Panc1 (cell line): ENCODE results near the gene KIAA1671. TPM values are rescaled to one million over a fixed set of nuclear protein-coding genes. Genes with fewer than 3 reads are reported as not detected.

ENCODE experiments used
- ATAC-seq: fragments of 200-7000 bp; cut with Tn5 transposase; 2 replicates; pipeline ENCODE4 v1.9.1; 2020; ENCODE audit warnings: mild to moderate bottlenecking, moderate library complexity
- BruUV-seq: library from RNA; stranded (reverse); fragments of 400-500 nt; replicated peaks from 2 replicates; lab custom pipeline; 2021; lab: Mats Ljungman, UMichigan
- CTCF ChIA-PET: fragments of 300-600 bp; sonication (Branson Sonifier 250); formaldehyde crosslinking; loops from one replicate; lab custom pipeline; 2022; ENCODE audit warnings: antibody characterized with exemption; lab: Charles Lee
- POLR2A ChIA-PET: fragments of 300-600 bp; sonication (Branson Sonifier 250); formaldehyde crosslinking; loops from one replicate; lab custom pipeline; 2022; ENCODE audit warnings: antibody characterized with exemption; lab: Charles Lee
- DNase-seq: peaks from one replicate; pipeline ENCODE4 v3.0.0-alpha.2; 2010; ENCODE audit warnings: low read depth, low spot score
- H3K27ac ChIP-seq: 2 replicates; pipeline ENCODE4 v1.5.1; 2011; ENCODE audit warnings: mild to moderate bottlenecking, low read length, inconsistent platforms
- H3K27me3 ChIP-seq: fragments of 200-500 bp; sonication (Bioruptor generic); 2 replicates; pipeline ENCODE4 v1.6.0; 2014; ENCODE audit warnings: low read length, inconsistent platforms; ENCODE audit not compliant: control insufficient read depth, insufficient read depth
- H3K36me3 ChIP-seq: fragments of 200-500 bp; sonication (Bioruptor generic); 2 replicates; pipeline ENCODE4 v1.5.1; 2014; ENCODE audit warnings: inconsistent platforms, mild to moderate bottlenecking, low read length, moderate library complexity; ENCODE audit not compliant: control insufficient read depth, insufficient read depth
- H3K4me1 ChIP-seq: 2 replicates; pipeline ENCODE4 v1.5.1; 2011; ENCODE audit warnings: inconsistent platforms, mild to moderate bottlenecking, low read length, moderate library complexity; ENCODE audit not compliant: control insufficient read depth, insufficient read depth
- H3K4me3 ChIP-seq, 2 experiments: 2 replicates each; pipeline ENCODE4 v1.5.1; 2011 to 2012; ENCODE audit warnings: low read depth in 2 of 2, low read length in 2 of 2, mild to moderate bottlenecking in 2 of 2, inconsistent platforms in 1 of 2, moderate library complexity in 1 of 2
- H3K9me3 ChIP-seq: fragments of 200-500 bp; sonication (Bioruptor generic); 2 replicates; pipeline ENCODE4 v1.5.1; 2014; ENCODE audit warnings: low read depth, mild to moderate bottlenecking, inconsistent platforms, low read length, moderate library complexity; ENCODE audit not compliant: control insufficient read depth, insufficient read depth
- CTCF ChIP-seq: fragments of 450-650 bp; IDR thresholded peaks from 2 replicates; pipeline ENCODE4 v1.5.1; 2017; ENCODE audit warnings: mild to moderate bottlenecking
- POLR2AphosphoS5 ChIP-seq: IDR thresholded peaks from 2 replicates; pipeline ENCODE4 v1.6.1; 2012; ENCODE audit warnings: mild to moderate bottlenecking, low read depth, low read length, moderate library complexity
- SIN3A ChIP-seq: IDR thresholded peaks from 2 replicates; pipeline ENCODE4 v1.6.1; 2012; ENCODE audit warnings: low read depth, mild to moderate bottlenecking, low read length, moderate library complexity, borderline replicate concordance; ENCODE audit not compliant: insufficient read depth
- TCF7L2 ChIP-seq: IDR thresholded peaks from 2 replicates; pipeline ENCODE4 v1.6.1; 2011; ENCODE audit warnings: mild to moderate bottlenecking, low read depth, low read length, inconsistent platforms
- in situ Hi-C: cut with HindIII; loops from 2 replicates; pipeline ENCODE4 v1.10.0; 2016; ENCODE audit warnings: low sequenced_read_pairs, low pct_unique_long_range_greater_than_20kb
- intact Hi-C: fragments of 100-400 bp; cut with micrococcal nuclease; formaldehyde crosslinking; loops from one replicate; pipeline ENCODE4 v1.10.0; 2022; ENCODE audit not compliant: unreplicated experiment
- total RNA-seq: library from RNA; stranded (reverse); gene quantifications from one replicate; pipeline ENCODE4 v1.2.1, GENCODE V29; 2021; ENCODE audit not compliant: unreplicated experiment
- TF ChIP-seq, protein P1 (sequence below), 2 experiments: IDR thresholded peaks; 2 replicates each; pipeline ENCODE4 v1.6.1; 2011 to 2012; ENCODE audit warnings: low read depth in 2 of 2, control low read depth in 1 of 2, low read length in 1 of 2, mild to moderate bottlenecking in 1 of 2, moderate library complexity in 1 of 2; ENCODE audit not compliant: insufficient read depth in 1 of 2

The KIAA1671 gene
- total RNA-seq, 1 experiment from 2014 or later: 48.1 TPM

- DNase-seq (no peak), ATAC-seq (no peak)
- BruUV-seq: no TSS peak
Observed at GRCh38 chr22:25066861-25067435, 114.4 kb downstream of the KIAA1671 start.

DNA sequence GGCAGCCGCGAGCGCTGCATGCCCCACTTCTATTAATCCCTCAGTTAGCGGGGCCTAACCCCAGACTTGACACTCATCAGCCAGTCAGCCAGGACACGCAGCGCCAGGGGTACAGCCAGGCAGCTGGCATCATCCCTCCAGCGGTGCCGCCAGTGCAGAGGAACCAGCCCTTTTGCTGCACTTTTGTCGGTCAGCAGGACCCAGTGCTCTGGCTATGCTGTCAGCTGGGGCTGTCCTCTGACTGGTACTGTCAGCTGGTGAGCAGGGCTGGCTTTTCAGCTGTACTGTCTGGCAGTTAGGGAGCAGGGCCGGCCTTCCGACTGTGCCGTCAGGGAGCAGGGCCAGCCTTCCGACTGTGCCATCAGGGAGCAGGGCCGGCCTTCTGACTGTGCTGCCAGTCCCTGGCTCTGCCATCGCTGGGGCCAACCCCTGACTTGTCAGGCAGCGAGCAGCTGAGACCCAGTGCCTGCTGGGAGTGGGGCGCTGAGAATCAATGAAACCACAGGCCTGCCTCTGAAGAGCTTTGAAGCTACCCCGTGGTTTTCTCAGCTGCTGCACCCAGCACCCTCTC, 115.4 kb downstream of the KIAA1671 start:
- no peaks in the 10 kb centered on the region for H3K9me3 ChIP-seq
- H3K27me3 ChIP-seq: no peaks in the 10 kb centered on the region
- H3K36me3 ChIP-seq: no peaks in the 10 kb centered on the region
- H3K27ac ChIP-seq: no peak overlapping the region
- H3K4me1 ChIP-seq: no peaks in the 10 kb centered on the region
- intact Hi-C loops (no loop called here), in situ Hi-C loops (no loop called here)
- ATAC-seq (no peak), DNase-seq (no peak)
- TF ChIP-seq SIN3A: no peak
- TF ChIP-seq TCF7L2: no peak
- no peak for TF ChIP-seq CTCF
- TF ChIP-seq POLR2AphosphoS5: no peak
- TF ChIP-seq, protein P1, sequence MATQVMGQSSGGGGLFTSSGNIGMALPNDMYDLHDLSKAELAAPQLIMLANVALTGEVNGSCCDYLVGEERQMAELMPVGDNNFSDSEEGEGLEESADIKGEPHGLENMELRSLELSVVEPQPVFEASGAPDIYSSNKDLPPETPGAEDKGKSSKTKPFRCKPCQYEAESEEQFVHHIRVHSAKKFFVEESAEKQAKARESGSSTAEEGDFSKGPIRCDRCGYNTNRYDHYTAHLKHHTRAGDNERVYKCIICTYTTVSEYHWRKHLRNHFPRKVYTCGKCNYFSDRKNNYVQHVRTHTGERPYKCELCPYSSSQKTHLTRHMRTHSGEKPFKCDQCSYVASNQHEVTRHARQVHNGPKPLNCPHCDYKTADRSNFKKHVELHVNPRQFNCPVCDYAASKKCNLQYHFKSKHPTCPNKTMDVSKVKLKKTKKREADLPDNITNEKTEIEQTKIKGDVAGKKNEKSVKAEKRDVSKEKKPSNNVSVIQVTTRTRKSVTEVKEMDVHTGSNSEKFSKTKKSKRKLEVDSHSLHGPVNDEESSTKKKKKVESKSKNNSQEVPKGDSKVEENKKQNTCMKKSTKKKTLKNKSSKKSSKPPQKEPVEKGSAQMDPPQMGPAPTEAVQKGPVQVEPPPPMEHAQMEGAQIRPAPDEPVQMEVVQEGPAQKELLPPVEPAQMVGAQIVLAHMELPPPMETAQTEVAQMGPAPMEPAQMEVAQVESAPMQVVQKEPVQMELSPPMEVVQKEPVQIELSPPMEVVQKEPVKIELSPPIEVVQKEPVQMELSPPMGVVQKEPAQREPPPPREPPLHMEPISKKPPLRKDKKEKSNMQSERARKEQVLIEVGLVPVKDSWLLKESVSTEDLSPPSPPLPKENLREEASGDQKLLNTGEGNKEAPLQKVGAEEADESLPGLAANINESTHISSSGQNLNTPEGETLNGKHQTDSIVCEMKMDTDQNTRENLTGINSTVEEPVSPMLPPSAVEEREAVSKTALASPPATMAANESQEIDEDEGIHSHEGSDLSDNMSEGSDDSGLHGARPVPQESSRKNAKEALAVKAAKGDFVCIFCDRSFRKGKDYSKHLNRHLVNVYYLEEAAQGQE (IDR thresholded peaks at IDR 0.05; ENCODE audit: insufficient read depth in 1 of 2, low read depth in 2 of 2, low read length in 1 of 2): no peak
- POLR2A ChIA-PET: no interaction called here
- no peak overlapping the region for H3K4me3 ChIP-seq
- no TSS peak for BruUV-seq
- CTCF ChIA-PET: no interaction called here

More at GRCh38 chr22:25066861-25067435, 114.4 kb downstream of the KIAA1671 start:
- Histone ChIP-seq H3K4me3 (no peak overlapping the region), H3K36me3 (no peaks in the 10 kb centered on the region), H3K27me3 (no peaks in the 10 kb centered on the region), H3K4me1 (no peaks in the 10 kb centered on the region), H3K27ac (no peak overlapping the region), H3K9me3 (no peaks in the 10 kb centered on the region)
- ChIA-PET CTCF (no interaction called here), POLR2A (no interaction called here)
- in situ Hi-C loops: no loop called here
- no peak for TF ChIP-seq POLR2AphosphoS5
- TF ChIP-seq SIN3A: no peak
- TF ChIP-seq, protein P1 (IDR thresholded peaks at IDR 0.05; ENCODE audit: insufficient read depth in 1 of 2, low read depth in 2 of 2, low read length in 1 of 2): no peak
- TF ChIP-seq CTCF: no peak
- no peak for TF ChIP-seq TCF7L2
- intact Hi-C loops: no loop called here
